ENCODE data around the gene KCNC1.

The KCNC1 gene

GRCh38 chr11:17774232-17775034 lies 39.9 kb downstream of the KCNC1 start:
- DNase-seq (ENCODE audit: low read depth): no peak

GRCh38 chr11:17775035-17775348 lies 40.4 kb downstream of the KCNC1 start:
- DNase-seq (ENCODE audit: low read depth): no peak

GRCh38 chr11:17775507-17776211 lies 41.1 kb downstream of the KCNC1 start:
- DNase-seq (ENCODE audit: low read depth): no peak

GRCh38 chr11:17776212-17776875 lies 41.8 kb downstream of the KCNC1 start:
- no peak for DNase-seq (ENCODE audit: low read depth)

GRCh38 chr11:17777086-17777737 lies 42.6 kb downstream of the KCNC1 start:
- no peak for DNase-seq (ENCODE audit: low read depth)

GRCh38 chr11:17777738-17778091 lies 43.1 kb downstream of the KCNC1 start:
- no peak for DNase-seq (ENCODE audit: low read depth)

GRCh38 chr11:17778352-17778751 lies 43.8 kb downstream of the KCNC1 start:
- DNase-seq (ENCODE audit: low read depth): no peak

- DNase-seq (ENCODE audit: low read depth): no peak
Observed at GRCh38 chr11:17778956-17779860, 44.6 kb downstream of the KCNC1 start.

- no peak for DNase-seq (ENCODE audit: low read depth)
Observed at GRCh38 chr11:17779861-17780594, 45.4 kb downstream of the KCNC1 start.

GRCh38 chr11:17780668-17781067 lies 46.1 kb downstream of the KCNC1 start:
- DNase-seq (ENCODE audit: low read depth): no peak

GRCh38 chr11:17781221-17781620 lies 46.6 kb downstream of the KCNC1 start:
- DNase-seq (ENCODE audit: low read depth): no peak

- DNase-seq (ENCODE audit: low read depth): no peak
Observed at GRCh38 chr11:17781626-17782025, 47.0 kb downstream of the KCNC1 start.

- DNase-seq (ENCODE audit: low read depth): no peak
Observed at GRCh38 chr11:17782145-17782544, 47.6 kb downstream of the KCNC1 start.

- no peak for DNase-seq (ENCODE audit: low read depth)
Observed at GRCh38 chr11:17782603-17783337, 48.2 kb downstream of the KCNC1 start.

- DNase-seq (ENCODE audit: low read depth): no peak
Observed at GRCh38 chr11:17783878-17784277, 49.3 kb downstream of the KCNC1 start.

- peak; percentile 31 for DNase-seq (ENCODE audit: low read depth)
Observed at GRCh38 chr11:17786824-17787525, 52.4 kb downstream of the KCNC1 start.

- DNase-seq (ENCODE audit: low read depth): no peak
Observed at GRCh38 chr11:17788084-17788483, 53.5 kb downstream of the KCNC1 start.

- no peak for DNase-seq (ENCODE audit: low read depth)
Observed at GRCh38 chr11:17790453-17790852, 55.9 kb downstream of the KCNC1 start.

GRCh38 chr11:17791144-17791543 lies 56.6 kb downstream of the KCNC1 start:
- no peak for DNase-seq (ENCODE audit: low read depth)

- DNase-seq (ENCODE audit: low read depth): no peak
Observed at GRCh38 chr11:17792161-17792560, 57.6 kb downstream of the KCNC1 start.

All from GM04503 (cell line).